Stromal cell of bone marrow (primary cell): Measurements from ENCODE around the gene FBXW12.

Experiments
- DNase-seq: peaks from one replicate; pipeline ENCODE4 v3.0.0-alpha.2; 2012; ENCODE audit warnings: low read depth

The FBXW12 gene

DNA sequence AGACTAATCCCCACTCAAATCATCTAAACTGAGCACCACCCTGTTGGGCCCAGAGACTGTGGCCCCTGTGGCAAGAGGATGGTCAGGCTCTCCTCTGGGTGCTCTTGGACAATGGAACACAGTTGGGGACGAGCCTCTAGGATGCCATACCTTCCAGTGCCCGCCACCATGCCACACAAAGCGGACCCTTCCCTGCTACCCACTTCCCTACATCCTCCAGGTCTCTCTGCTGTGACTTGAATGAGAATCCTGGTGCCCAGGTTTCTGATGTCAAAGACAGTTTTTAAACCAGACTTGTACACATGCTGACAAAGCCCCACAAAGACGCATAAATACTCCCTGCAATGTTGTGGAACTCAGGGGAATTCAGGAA, 63.2 kb downstream of the FBXW12 start:
- DNase-seq = no peak

DNA sequence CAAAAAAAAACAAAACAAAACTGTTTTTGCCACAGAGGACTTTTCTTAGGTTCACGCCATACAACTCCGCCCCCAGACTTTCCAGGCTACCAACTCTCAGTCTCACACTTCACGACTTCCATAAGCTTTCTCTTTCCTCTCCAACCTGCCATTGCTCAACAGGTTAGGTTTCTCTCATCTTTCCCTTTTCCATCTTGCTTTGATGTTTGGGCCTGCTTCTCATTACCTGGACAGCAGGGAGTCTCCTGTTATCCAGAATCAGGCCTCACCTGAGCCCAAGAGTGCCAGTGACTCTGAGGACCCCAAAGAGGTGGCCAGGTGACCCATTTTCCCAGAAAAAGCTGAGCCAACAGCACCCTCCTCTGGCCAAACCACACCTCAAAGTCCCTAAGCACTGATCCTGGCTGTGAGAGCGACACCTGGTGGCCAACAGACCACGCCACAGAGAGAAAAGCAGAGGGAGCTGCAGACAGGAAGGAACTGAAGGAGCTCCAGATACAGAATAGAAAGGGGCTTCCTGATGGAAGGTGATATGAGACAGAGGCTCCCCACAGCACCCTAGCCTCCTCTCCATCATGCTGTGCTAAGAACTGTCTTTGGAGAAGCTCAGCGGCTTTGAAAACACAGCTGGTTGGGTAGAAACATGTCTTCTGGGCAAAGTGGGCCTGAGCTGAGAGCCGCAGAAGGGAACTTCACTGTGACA, 63.9 kb downstream of the FBXW12 start:
- DNase-seq = peak; percentile 62

DNA sequence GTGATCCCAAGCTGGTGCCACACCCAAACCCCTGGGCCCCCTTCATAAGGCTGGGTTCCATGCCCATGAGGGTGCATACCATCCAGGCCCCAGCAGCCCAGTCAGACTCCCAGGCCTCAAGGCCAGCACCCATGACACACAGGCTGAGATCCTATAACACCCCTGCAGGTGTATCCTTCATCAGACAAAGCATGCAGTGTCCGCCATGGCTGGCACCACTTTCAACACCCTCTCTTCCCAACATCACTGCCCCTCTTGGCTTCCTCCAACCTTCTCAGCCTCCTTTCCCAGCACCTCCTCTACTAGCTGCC, 64.4 kb downstream of the FBXW12 start:
- no peak for DNase-seq

DNA sequence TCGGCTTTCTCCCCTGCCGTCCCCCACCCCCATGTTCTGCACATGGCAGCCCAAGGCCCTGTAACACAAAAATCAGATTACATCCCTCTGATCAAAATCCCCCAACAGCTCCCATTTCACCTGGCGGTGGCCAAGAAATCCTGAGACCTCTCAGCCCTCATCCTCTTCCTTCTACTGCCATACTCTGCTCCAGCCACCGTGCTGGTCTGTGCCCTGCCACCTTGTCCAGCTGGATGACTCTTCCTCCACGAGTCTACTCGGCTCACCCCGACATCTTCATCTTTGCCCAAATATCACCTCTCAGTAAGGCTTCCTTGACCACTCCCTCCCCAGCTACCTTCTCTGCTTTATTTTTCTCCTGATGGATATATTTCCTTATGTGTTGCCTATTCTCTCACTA, 64.8 kb downstream of the FBXW12 start:
- DNase-seq = no peak

DNA sequence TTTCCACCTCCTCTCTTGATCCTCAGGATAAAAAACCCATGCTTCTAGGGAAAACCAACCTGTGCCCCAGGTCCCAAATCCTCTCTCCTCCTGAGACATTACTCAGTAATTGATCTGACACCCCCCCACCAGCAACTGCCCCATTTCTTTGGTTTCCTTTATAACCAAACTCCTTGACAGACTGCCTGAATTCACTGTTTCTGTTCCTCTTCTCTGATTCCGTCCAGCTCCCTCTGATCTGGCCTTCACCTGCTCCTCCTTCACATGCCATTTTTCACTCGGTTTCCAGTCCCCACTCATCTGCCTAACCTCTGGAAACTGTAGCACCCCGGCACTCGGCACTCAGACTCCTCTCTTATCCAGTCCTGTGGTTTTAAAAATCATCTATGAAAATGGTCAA, 65.8 kb downstream of the FBXW12 start:
- DNase-seq = no peak

DNA sequence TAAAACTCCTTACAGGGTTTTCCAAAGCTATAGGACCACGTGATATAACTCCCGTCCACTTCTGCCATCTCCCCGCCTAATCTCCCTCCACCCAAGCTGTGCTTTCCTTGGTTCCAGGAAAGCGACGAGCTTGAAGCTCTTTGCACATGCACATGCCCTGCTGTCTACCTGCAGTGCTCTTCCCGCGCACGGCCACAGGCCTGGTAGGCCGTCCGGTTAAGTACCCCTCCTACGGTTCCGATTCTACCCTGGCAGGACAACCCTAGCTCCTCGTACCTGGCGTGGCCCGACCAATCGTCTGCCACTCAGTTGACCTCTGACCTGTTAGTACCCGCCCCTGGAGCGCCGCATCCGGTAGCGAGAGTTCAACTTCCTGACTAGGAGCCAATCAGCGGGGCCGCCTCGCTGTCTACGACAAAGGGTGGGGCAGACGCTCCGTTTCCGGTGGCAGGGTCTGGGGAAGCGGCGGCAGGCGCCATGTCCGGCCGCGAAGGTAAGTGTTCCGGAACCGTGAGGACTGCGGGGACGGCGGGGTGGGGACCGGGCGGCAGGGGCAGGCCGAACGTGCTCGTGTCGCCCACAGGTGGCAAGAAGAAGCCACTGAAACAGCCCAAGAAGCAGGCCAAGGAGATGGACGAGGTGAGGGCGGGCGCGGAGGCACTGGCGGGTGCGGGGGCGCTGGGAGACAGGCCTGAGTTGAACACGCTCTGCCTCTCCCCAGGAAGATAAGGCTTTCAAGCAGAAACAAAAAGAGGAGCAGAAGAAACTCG, 68.0 kb downstream of the FBXW12 start, which contains the start of the genes CCDC51 and TMA7:
Gene CCDC51, minus strand, starts transcription at position 300 of the 770 bp plus-strand sequence. CDS start 4,991 bp downstream, outside the sequence.
Gene TMA7, plus strand, starts transcription at position 438 of the 770 bp plus-strand sequence. Its CDS starts 40 bp downstream, at position 478.
- DNase-seq = peak; percentile 93

DNA sequence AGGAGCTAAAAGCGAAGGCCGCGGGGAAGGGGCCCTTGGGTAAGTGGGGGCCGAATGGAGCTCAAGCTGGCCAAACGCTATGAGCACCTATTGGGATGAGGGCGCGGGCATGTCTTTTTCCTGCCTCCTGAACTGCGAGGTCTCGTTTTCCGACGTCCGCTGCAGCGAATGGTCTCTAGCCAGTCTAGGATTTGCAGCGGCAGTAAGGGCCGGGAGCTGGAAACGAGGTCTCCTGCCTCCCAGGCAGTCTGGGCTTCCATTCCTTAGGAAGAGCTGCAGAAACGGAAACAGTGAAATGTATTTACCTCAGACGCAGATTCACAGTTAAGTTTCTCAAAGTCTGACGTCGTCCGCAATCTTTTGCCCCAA, 68.6 kb downstream of the FBXW12 start:
- no peak for DNase-seq

DNA sequence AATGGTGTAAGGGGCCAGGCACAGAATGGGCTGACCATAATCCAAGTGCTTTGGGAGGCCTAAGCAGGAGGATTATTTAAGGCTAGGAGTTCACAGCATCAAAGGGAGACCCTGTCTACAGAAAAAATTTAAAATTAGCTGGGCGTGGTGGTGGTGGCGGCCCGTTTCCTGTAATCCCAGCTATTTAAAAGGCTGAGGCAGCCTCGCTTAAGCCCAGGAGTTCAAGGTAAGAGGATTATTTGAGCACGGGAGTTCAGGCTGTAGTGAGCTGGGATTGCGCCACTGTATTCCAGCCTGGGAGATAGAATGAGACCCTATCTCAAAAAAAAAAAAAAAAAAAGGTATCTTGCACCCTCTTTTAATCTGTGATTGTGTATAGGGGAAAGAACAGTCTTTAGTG, 69.9 kb downstream of the FBXW12 start:
- DNase-seq = no peak
